ENCODE results near the gene FIP1L1. TPM values are rescaled to one million over a fixed set of nuclear protein-coding genes. Genes with fewer than 3 reads are reported as not detected.

Gene FIP1L1
- total and polyA plus RNA-seq, 9 of the 15 experiments (the other 6 are each of a cell fraction or from before 2014, with no cell fraction given) = 34.6 to 137 (median 72.0) TPM

DNA sequence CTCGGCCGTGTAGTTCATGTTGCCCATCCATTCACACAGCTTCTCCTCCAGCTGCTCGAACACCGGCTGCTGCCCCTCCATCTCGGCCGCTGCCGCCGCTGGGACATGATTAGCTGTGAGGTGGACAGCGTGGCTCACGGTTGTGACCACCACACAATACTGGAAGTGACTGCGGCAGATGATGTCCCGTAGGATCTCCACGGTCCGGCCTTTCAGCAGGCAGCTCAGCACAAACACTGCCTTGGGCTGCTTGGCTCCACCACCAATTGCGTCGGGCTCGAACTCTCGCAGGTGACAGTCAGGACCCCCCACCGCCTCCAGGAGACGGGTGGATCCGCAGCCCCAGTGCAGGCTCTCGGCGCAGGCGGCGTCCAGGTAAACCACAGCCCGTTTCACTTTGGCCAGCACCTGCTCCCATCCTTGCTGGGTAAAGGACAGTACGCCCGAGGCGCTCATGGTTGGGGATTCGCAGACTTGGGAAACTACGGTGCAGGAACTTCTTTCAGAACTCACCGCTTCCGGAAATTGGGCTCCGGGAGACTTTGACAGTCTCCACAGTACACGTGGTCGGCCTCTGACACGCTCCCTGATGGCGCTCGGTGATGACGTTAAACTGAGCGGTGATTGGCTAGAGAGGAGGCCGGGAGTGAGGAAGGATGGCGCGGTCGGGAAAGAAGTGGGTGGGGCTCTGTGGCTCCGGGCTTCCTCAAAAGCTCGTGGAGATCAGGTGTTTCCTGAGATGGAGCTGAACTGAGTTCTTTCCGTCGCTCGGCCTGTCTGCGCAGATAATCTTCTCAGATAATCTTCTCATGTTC, 11.7 kb upstream of the FIP1L1 start, which contains the start of gene SCFD2 (continued):
- TF ChIP-seq U2AF2 (optimal IDR thresholded peaks at IDR 0.05; ENCODE audit: low read depth, low read length) (no peak), RBM25 (IDR thresholded peaks at IDR 0.05; ENCODE audit: low read depth, low read length, severe bottlenecking) (no peak), YY1 (IDR thresholded peaks at IDR 0.05; ENCODE audit: borderline replicate concordance in 1 of 3, control insufficient read depth in 1 of 3, extremely low read depth in 1 of 3, insufficient read depth in 3 of 3, insufficient read length in 1 of 3, insufficient replicate concordance in 2 of 3, low read depth in 1 of 3, low read length in 2 of 3) (peak in 2 of 3 experiments; percentile 37 to 50), KLF13 (tag; IDR thresholded peaks at IDR 0.05; ENCODE audit: borderline replicate concordance, low read depth) (peak; percentile 43; the same call in 1 of the 2 replicates), CSDE1 (IDR thresholded peaks at IDR 0.05) (no peak), CREBBP (IDR thresholded peaks at IDR 0.05; ENCODE audit: low read depth, low read length) (no peak), ZNF354B (CRISPR knock-in tag; IDR thresholded peaks at IDR 0.05) (no peak), MEIS2 (IDR thresholded peaks at IDR 0.05; ENCODE audit: partially characterized antibody) (peak; percentile 45), ZNF253 (CRISPR knock-in tag; conservative IDR thresholded peaks at IDR 0.05) (no peak), ILF3 (IDR thresholded peaks at IDR 0.05; ENCODE audit: borderline replicate concordance) (no peak), CEBPB (tag; IDR thresholded peaks at IDR 0.05) (no peak), OTX1 (CRISPR knock-in tag; IDR thresholded peaks at IDR 0.05) (no peak), ZNF644 (tag; IDR thresholded peaks at IDR 0.05; ENCODE audit: low read depth) (no peak), ZNF384 (IDR thresholded peaks at IDR 0.05; ENCODE audit: low read depth, low read length) (peak; percentile 17; the same call in 1 of the 2 replicates), ZNF165 (CRISPR knock-in tag; IDR thresholded peaks at IDR 0.05; ENCODE audit: borderline replicate concordance) (no peak), FOXA3 (CRISPR knock-in tag; conservative IDR thresholded peaks at IDR 0.05 in 1 of 2, IDR thresholded peaks at IDR 0.05 in 1 of 2) (no peak), CCAR2 (IDR thresholded peaks at IDR 0.05; ENCODE audit: low read depth, low read length) (no peak), ZNF583 (CRISPR knock-in tag; IDR thresholded peaks at IDR 0.05) (no peak), ILK (tag; IDR thresholded peaks at IDR 0.05; ENCODE audit: borderline replicate concordance, low read depth) (no peak), TFAM (CRISPR knock-in tag; conservative IDR thresholded peaks at IDR 0.05) (no peak), BRD4 (IDR thresholded peaks at IDR 0.05) (no peak)
- TF ChIP-seq, protein P1, sequence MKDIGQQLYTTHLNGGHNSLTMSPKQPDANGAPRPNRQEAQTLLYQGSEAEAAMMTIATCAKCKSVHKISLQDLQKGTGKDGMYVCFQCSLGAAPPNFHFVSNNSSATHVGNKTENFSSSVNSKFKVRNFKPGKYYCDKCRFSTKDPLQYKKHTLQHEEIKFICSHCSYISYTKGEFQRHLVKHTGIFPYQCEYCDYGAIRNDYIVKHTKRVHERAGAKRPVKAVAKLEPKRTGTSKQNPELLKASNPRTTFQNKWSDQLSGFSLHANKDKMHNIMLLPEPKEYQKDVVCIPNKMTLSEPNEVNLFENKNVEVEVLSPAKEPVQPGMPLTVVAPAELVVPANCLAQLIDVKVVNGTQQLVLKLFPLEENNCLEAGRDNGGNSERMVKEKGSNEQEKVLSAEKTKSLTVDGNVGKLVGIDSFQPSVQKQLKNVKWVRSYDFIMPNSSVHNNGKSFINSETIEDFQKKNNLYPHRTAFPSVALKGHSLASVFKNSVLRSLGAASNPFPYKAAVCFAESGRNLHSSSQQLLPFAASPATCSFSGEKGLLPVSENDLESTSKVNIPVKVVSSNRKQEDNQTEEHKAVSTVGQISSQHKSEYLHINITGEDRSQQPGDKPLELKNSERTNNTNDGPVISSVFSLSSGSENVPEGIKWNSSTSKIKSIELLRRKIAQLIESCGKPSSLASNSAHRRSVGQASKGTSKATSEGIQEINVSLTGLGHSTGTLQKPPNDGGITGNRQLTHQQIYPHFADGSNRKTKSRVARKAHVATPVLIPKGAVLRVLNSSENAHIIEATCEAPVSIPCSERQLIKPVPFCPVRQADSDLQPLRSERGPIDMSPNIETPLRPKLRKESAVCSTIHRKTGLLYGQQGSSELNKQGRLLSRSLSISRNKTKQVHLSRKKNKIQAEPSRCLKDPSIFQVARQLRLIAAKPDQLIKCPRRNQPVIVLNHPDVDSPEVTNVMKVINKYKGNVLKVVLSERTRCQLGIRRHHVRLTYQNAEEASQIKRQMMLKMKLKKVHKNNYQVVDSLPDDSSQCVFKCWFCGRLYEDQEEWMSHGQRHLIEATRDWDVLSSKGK (CRISPR knock-in tag; IDR thresholded peaks at IDR 0.05) = no peak
- TF ChIP-seq, protein P2, sequence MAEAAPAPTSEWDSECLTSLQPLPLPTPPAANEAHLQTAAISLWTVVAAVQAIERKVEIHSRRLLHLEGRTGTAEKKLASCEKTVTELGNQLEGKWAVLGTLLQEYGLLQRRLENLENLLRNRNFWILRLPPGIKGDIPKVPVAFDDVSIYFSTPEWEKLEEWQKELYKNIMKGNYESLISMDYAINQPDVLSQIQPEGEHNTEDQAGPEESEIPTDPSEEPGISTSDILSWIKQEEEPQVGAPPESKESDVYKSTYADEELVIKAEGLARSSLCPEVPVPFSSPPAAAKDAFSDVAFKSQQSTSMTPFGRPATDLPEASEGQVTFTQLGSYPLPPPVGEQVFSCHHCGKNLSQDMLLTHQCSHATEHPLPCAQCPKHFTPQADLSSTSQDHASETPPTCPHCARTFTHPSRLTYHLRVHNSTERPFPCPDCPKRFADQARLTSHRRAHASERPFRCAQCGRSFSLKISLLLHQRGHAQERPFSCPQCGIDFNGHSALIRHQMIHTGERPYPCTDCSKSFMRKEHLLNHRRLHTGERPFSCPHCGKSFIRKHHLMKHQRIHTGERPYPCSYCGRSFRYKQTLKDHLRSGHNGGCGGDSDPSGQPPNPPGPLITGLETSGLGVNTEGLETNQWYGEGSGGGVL (CRISPR knock-in tag; IDR thresholded peaks at IDR 0.05) = no peak

All from K562 (cell line).